Activated CD4-positive, alpha-beta memory T cell treated with anti-CD3 and anti-CD28 coated beads, Interleukin-2, amount 10 ng/mL, durations not matched to agents 7 days and 5 days (primary cell): ENCODE results near the gene ECE2. TPM values are rescaled to one million over a fixed set of nuclear protein-coding genes. Genes with fewer than 3 reads are reported as not detected.
A peak's percentile ranks its signal among the peaks of the same experiment; 100 is the strongest.

ENCODE experiments used
- CTCF ChIA-PET: fragments of 350-600 bp; sonication (Branson Sonifier 250); formaldehyde crosslinking; loops from one replicate; lab custom pipeline; 2021; ENCODE audit warnings: antibody characterized with exemption, inconsistent platforms; lab: Charles Lee
- POLR2A ChIA-PET: fragments of 350-600 bp; sonication (Branson Sonifier 250); formaldehyde crosslinking; loops from one replicate; lab custom pipeline; 2021; ENCODE audit warnings: antibody characterized with exemption; lab: Charles Lee
- DNase-seq: peaks from one replicate; pipeline ENCODE4 v3.0.0-alpha.2; 2020
- H3K27ac Mint-ChIP-seq: one replicate; pipeline ENCODE4 v1.8.0; 2021; ENCODE audit warnings: mild to moderate bottlenecking, mixed read lengths
- H3K27me3 Mint-ChIP-seq: one replicate; pipeline ENCODE4 v1.8.0; 2021; ENCODE audit warnings: mixed read lengths
- H3K36me3 Mint-ChIP-seq: one replicate; pipeline ENCODE4 v1.8.0; 2021; ENCODE audit warnings: low read depth, mixed read lengths
- H3K4me1 Mint-ChIP-seq: one replicate; pipeline ENCODE4 v1.8.0; 2021; ENCODE audit warnings: mixed read lengths
- H3K4me3 Mint-ChIP-seq: one replicate; pipeline ENCODE4 v1.8.0; 2021; ENCODE audit warnings: mild to moderate bottlenecking, mixed read lengths
- H3K9me3 Mint-ChIP-seq: one replicate; pipeline ENCODE4 v1.8.0; 2021; ENCODE audit warnings: mixed read lengths
- total RNA-seq, 2 experiments: library from RNA; stranded (reverse); gene quantifications; one replicate each; pipeline ENCODE4 v1.2.3, GENCODE V29; 2021

ECE2 gene
- total RNA-seq, 2 experiments from 2014 or later, result not detected

GRCh38 chr3:184308744-184309143, 32.9 kb downstream of the ECE2 start:
- Mint-ChIP-seq H3K27ac (no peak overlapping the region), H3K4me3 (no peak overlapping the region), H3K4me1 (peaks cover 1% of the 10 kb centered on the region), H3K27me3 (no peaks in the 10 kb centered on the region), H3K9me3 (no peaks in the 10 kb centered on the region), H3K36me3 (peaks cover 54% of the 10 kb centered on the region)
- CTCF ChIA-PET, result no interaction called here
- POLR2A ChIA-PET, result no interaction called here
- no peak for DNase-seq

GRCh38 chr3:184311633-184312032, 35.8 kb downstream of the ECE2 start:
- Mint-ChIP-seq H3K4me3 (no peak overlapping the region), H3K36me3 (peaks cover 40% of the 10 kb centered on the region), H3K4me1 (peaks cover 15% of the 10 kb centered on the region), H3K27me3 (no peaks in the 10 kb centered on the region), H3K27ac (no peak overlapping the region), H3K9me3 (no peaks in the 10 kb centered on the region)
- no peak for DNase-seq
- CTCF ChIA-PET, result interaction anchor here (1.4 kb wide), 1 partner anchor 42 kb away, joined by 4 read pairs; no protein-coding TSS in a partner anchor
- POLR2A ChIA-PET, result interaction anchor here (1.5 to 1.7 kb wide), 2 partner anchors 9 to 12 kb away, joined by 4 to 10 read pairs; partner anchors contain the start of gene PSMD2

GRCh38 chr3:184314363-184314699, 38.5 kb downstream of the ECE2 start, which contains the start of gene EIF4G1:
Gene EIF4G1 (plus strand): TSS chr3:184314606. CDS start chr3:184315797, 1,191 bp downstream.
- Mint-ChIP-seq H3K27ac (peak within 1 kb of the TSS; percentile 90), H3K9me3 (no peaks in the 10 kb centered on the region)
- POLR2A ChIA-PET, result no interaction called here

GRCh38 chr3:184314700-184315542, 39.1 kb downstream of the ECE2 start:
- peaks cover 35% of the 10 kb centered on the region for H3K36me3 Mint-ChIP-seq
- POLR2A ChIA-PET, result interaction anchor here (1.0 to 2.2 kb wide), 9 partner anchors 11 to 68 kb away, joined by 4 to 18 read pairs (median 4); partner anchors contain the start of gene EEF1AKMT4
- peak overlapping the region; percentile 90 for H3K4me3 Mint-ChIP-seq
- DNase-seq, result peak; percentile 65
- H3K27ac Mint-ChIP-seq, result peak overlapping the region; percentile 90
- no peaks in the 10 kb centered on the region for H3K27me3 Mint-ChIP-seq
- CTCF ChIA-PET, result no interaction called here
- no peaks in the 10 kb centered on the region for H3K9me3 Mint-ChIP-seq
- H3K4me1 Mint-ChIP-seq, result peaks cover 42% of the 10 kb centered on the region

More at GRCh38 chr3:184314363-184314699, 38.5 kb downstream of the ECE2 start, which contains the start of gene EIF4G1:
- no peaks in the 10 kb centered on the region for H3K27me3 Mint-ChIP-seq
- DNase-seq, result peak; percentile 93
- peak within 1 kb of the TSS; percentile 90 for H3K4me3 Mint-ChIP-seq
- peaks cover 34% of the 10 kb centered on the region for H3K36me3 Mint-ChIP-seq
- CTCF ChIA-PET, result no interaction called here
- H3K4me1 Mint-ChIP-seq, result peaks cover 36% of the 10 kb centered on the region

- peak overlapping the region; percentile 90 for H3K27ac Mint-ChIP-seq
- peaks cover 38% of the 10 kb centered on the region for H3K36me3 Mint-ChIP-seq
- H3K9me3 Mint-ChIP-seq, result no peaks in the 10 kb centered on the region
- ChIA-PET CTCF (interaction anchor here (0.7 kb wide), 1 partner anchor 66 kb away, joined by 4 read pairs; the partner anchor contains the start of gene EEF1AKMT4), POLR2A (interaction anchor here (0.8 to 2.2 kb wide), 11 partner anchors 10 to 69 kb away, joined by 3 to 18 read pairs (median 4); partner anchors contain the start of gene EEF1AKMT4)
- H3K4me3 Mint-ChIP-seq, result peak overlapping the region; percentile 90
- no peaks in the 10 kb centered on the region for H3K27me3 Mint-ChIP-seq
- DNase-seq, result no peak
- peaks cover 45% of the 10 kb centered on the region for H3K4me1 Mint-ChIP-seq
These were observed 39.7 kb downstream of the ECE2 start for GRCh38 chr3:184315543-184315867.

- Mint-ChIP-seq H3K27me3 (no peaks in the 10 kb centered on the region), H3K4me1 (peaks cover 46% of the 10 kb centered on the region), H3K4me3 (peak overlapping the region; percentile 90), H3K9me3 (no peaks in the 10 kb centered on the region), H3K27ac (peak overlapping the region; percentile 90), H3K36me3 (peaks cover 43% of the 10 kb centered on the region)
- no peak for DNase-seq
- POLR2A ChIA-PET, result interaction anchor here (0.8 to 2.2 kb wide), 12 partner anchors 10 to 69 kb away, joined by 3 to 18 read pairs (median 4); partner anchors contain the start of gene EEF1AKMT4
- CTCF ChIA-PET, result interaction anchor here (0.7 kb wide), 1 partner anchor 66 kb away, joined by 4 read pairs; the partner anchor contains the start of gene EEF1AKMT4
These were observed 40.2 kb downstream of the ECE2 start for GRCh38 chr3:184315871-184316661.

- CTCF ChIA-PET, result no interaction called here
- H3K27ac Mint-ChIP-seq, result peak overlapping the region; percentile 90
- DNase-seq, result no peak
- no peaks in the 10 kb centered on the region for H3K9me3 Mint-ChIP-seq
- peak overlapping the region; percentile 90 for H3K4me3 Mint-ChIP-seq
- H3K36me3 Mint-ChIP-seq, result peaks cover 50% of the 10 kb centered on the region
- peaks cover 50% of the 10 kb centered on the region for H3K4me1 Mint-ChIP-seq
- POLR2A ChIA-PET, result interaction anchor here (1.7 to 2.2 kb wide), 2 partner anchors 16 to 18 kb away, joined by 5 to 7 read pairs; no protein-coding TSS in a partner anchor
- H3K27me3 Mint-ChIP-seq, result no peaks in the 10 kb centered on the region
These were observed 41.0 kb downstream of the ECE2 start for GRCh38 chr3:184316792-184317191.

- Mint-ChIP-seq H3K4me3 (peak overlapping the region; percentile 90), H3K27ac (peak overlapping the region; percentile 90), H3K36me3 (peaks cover 55% of the 10 kb centered on the region), H3K9me3 (no peaks in the 10 kb centered on the region), H3K4me1 (peaks cover 50% of the 10 kb centered on the region), H3K27me3 (no peaks in the 10 kb centered on the region)
- ChIA-PET CTCF (no interaction called here), POLR2A (interaction anchor here (1.7 to 2.2 kb wide), 2 partner anchors 16 to 18 kb away, joined by 5 to 7 read pairs; no protein-coding TSS in a partner anchor)
- DNase-seq, result no peak
These were observed 41.4 kb downstream of the ECE2 start for GRCh38 chr3:184317201-184317600.

- Mint-ChIP-seq H3K4me1 (peaks cover 44% of the 10 kb centered on the region), H3K27me3 (no peaks in the 10 kb centered on the region), H3K36me3 (peaks cover 83% of the 10 kb centered on the region), H3K9me3 (no peaks in the 10 kb centered on the region), H3K27ac (peak overlapping the region; percentile 49), H3K4me3 (no peak overlapping the region)
- peak; percentile 53 for DNase-seq
- POLR2A ChIA-PET, result interaction anchor here (0.6 to 1.5 kb wide), 2 partner anchors 11 to 28 kb away, joined by 3 to 4 read pairs; no protein-coding TSS in a partner anchor
- CTCF ChIA-PET, result interaction anchor here (1.2 kb wide), 1 partner anchor 14 kb away, joined by 4 read pairs; no protein-coding TSS in a partner anchor
These were observed 44.3 kb downstream of the ECE2 start for GRCh38 chr3:184320104-184320445.

GRCh38 chr3:184321666-184322065, 45.8 kb downstream of the ECE2 start:
- ChIA-PET POLR2A (no interaction called here), CTCF (interaction anchor here (1.0 kb wide), 1 partner anchor 30 kb away, joined by 3 read pairs; no protein-coding TSS in a partner anchor)
- no peak for DNase-seq
- H3K4me1 Mint-ChIP-seq, result peaks cover 35% of the 10 kb centered on the region
- H3K36me3 Mint-ChIP-seq, result peaks cover 89% of the 10 kb centered on the region
- H3K27ac Mint-ChIP-seq, result no peak overlapping the region
- H3K27me3 Mint-ChIP-seq, result no peaks in the 10 kb centered on the region
- H3K4me3 Mint-ChIP-seq, result no peak overlapping the region
- H3K9me3 Mint-ChIP-seq, result no peaks in the 10 kb centered on the region

- CTCF ChIA-PET, result interaction anchor here (1.0 kb wide), 1 partner anchor 29 kb away, joined by 3 read pairs; no protein-coding TSS in a partner anchor
These were observed 47.1 kb downstream of the ECE2 start for GRCh38 chr3:184322731-184323487.

GRCh38 chr3:184323696-184324095, 47.9 kb downstream of the ECE2 start:
- POLR2A ChIA-PET, result interaction anchor here (4.2 kb wide), 1 partner anchor 8 kb away, joined by 18 read pairs; no protein-coding TSS in a partner anchor
- DNase-seq, result no peak

More at GRCh38 chr3:184322731-184323487, 47.1 kb downstream of the ECE2 start:
- no peaks in the 10 kb centered on the region for H3K9me3 Mint-ChIP-seq
- no peaks in the 10 kb centered on the region for H3K27me3 Mint-ChIP-seq
- POLR2A ChIA-PET, result no interaction called here
- H3K4me3 Mint-ChIP-seq, result no peak overlapping the region
- no peak for DNase-seq
- peaks cover 23% of the 10 kb centered on the region for H3K4me1 Mint-ChIP-seq
- peaks cover 89% of the 10 kb centered on the region for H3K36me3 Mint-ChIP-seq
- H3K27ac Mint-ChIP-seq, result no peak overlapping the region

More at GRCh38 chr3:184323696-184324095, 47.9 kb downstream of the ECE2 start:
- CTCF ChIA-PET, result interaction anchor here (1.1 kb wide), 1 partner anchor 48 kb away, joined by 3 read pairs; no protein-coding TSS in a partner anchor
- H3K27ac Mint-ChIP-seq, result no peak overlapping the region
- no peak overlapping the region for H3K4me3 Mint-ChIP-seq
- peaks cover 19% of the 10 kb centered on the region for H3K4me1 Mint-ChIP-seq
- H3K27me3 Mint-ChIP-seq, result no peaks in the 10 kb centered on the region
- peaks cover 94% of the 10 kb centered on the region for H3K36me3 Mint-ChIP-seq
- no peaks in the 10 kb centered on the region for H3K9me3 Mint-ChIP-seq
